NCI-H1105 (cell line): ENCODE data around the gene PIGV.
"Not testable (repeated sequence)": the region's sequence is repeated elsewhere in the genome, so short reads cannot be mapped to it uniquely, and the experiment has no call there.

Experiments used
- DNase-seq: peaks from one replicate; lab custom pipeline; 2025; lab: John Stamatoyannopoulos, UW

The PIGV gene

GRCh38 chr1:26833432-26834405, 46.0 kb downstream of the PIGV start:
- DNase-seq = no peak

- not testable (repeated sequence) for DNase-seq
Observed at GRCh38 chr1:26837665-26838064, 49.9 kb downstream of the PIGV start.

- DNase-seq = no peak
Observed at GRCh38 chr1:26838474-26839338, 51.0 kb downstream of the PIGV start.

- no peak for DNase-seq
Observed at GRCh38 chr1:26839339-26839722, 51.6 kb downstream of the PIGV start.

GRCh38 chr1:26839779-26840178, 52.0 kb downstream of the PIGV start:
- DNase-seq = no peak

- DNase-seq = no peak
Observed at GRCh38 chr1:26844424-26845196, 56.9 kb downstream of the PIGV start.

GRCh38 chr1:26847826-26848225, 60.1 kb downstream of the PIGV start:
- not testable (repeated sequence) for DNase-seq
